GM21786 (cell line): ENCODE measurements around the gene CLDN1.

Source experiments
- ATAC-seq: cut with Tn5 transposase; IDR thresholded peaks from one replicate; pipeline ENCODE4 v1.9.1; 2021; ENCODE audit not compliant: unreplicated experiment

CLDN1 gene

GRCh38 chr3:190333961-190334360 lies 11.7 kb upstream of the CLDN1 start:
- no peak for ATAC-seq

- ATAC-seq = no peak
Observed at GRCh38 chr3:190330936-190331734, 8.9 kb upstream of the CLDN1 start.

DNA sequence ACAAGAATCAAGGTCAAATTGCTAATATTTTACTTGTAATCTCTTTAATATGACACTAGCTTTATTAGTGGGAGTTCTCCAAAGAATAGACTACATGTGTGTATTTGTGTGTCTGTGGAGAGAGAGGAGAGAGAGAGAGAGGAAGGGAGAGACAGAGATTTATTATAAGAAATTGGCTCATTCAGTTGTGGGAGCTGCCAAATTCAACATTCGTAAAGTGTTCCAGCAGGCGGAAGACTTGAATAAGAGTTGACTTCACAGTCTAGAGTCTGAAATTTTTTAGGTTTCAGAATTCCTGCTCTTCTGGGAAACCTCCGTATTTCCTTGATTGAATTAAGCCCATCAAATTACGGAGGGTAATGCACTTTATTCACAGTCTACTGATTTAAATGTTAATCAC lies 4.7 kb upstream of the CLDN1 start:
- no peak for ATAC-seq

DNA sequence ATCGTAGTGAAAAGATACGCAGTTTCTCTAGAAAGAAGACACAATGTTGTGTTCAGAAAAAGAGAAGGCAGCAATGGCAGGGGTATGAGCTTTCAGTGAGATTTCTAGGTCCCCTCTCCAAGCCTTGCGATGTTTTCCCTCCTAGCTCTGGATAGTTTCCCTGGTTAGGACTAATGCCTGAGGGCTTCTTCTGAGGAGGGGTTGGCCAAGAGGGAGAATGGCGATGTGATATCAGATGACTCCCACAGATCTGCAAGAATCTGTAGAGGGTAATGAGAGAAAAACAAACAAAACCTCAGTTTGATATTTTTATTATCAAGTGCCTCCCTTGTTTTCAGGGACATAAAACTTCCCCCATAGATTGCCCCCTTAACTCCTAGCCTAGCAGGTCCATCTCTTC lies 4.1 kb upstream of the CLDN1 start:
- ATAC-seq = no peak

DNA sequence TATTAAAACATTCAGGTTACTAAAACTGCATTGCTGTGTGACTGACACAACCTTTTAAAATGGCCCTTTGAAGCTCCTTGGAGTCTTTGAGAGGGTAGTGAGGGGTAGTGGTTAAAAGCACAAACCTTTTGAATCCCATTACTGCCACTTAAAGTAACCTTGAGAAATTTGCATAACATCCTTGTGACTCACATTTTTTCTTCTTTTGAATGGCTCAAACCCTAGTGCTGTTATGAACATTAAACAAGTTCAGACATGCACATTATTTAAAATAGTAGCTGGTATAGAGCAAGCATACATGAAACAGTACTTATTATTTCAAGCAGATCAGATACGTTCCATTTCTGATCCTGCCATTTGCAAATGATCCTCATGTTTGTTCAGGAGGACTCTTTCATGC lies 3.7 kb upstream of the CLDN1 start:
- no peak for ATAC-seq

DNA sequence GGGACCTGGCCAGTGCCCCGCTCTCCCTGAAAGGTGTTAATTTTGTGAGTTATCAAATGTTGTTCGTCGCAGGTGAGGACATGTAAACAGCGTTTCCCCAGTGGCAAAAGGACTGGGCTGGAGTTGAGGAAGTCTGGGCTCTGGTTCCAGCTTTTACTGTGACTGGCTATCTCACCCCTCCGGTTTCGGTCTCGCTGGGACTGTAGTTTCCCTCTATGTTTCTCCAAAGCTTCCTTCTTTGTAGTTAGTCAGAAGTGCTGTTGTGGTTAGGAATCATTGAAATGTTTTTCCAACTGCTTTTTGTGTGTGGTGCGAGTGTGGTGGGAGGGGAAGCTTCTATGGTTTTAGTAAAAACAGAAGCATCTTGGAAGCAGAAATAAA lies 990 bp upstream of the CLDN1 start:
- ATAC-seq = no peak

- peak; percentile 2 for ATAC-seq
Observed at GRCh38 chr3:190322604-190323245, 479 bp upstream of the CLDN1 start.

DNA sequence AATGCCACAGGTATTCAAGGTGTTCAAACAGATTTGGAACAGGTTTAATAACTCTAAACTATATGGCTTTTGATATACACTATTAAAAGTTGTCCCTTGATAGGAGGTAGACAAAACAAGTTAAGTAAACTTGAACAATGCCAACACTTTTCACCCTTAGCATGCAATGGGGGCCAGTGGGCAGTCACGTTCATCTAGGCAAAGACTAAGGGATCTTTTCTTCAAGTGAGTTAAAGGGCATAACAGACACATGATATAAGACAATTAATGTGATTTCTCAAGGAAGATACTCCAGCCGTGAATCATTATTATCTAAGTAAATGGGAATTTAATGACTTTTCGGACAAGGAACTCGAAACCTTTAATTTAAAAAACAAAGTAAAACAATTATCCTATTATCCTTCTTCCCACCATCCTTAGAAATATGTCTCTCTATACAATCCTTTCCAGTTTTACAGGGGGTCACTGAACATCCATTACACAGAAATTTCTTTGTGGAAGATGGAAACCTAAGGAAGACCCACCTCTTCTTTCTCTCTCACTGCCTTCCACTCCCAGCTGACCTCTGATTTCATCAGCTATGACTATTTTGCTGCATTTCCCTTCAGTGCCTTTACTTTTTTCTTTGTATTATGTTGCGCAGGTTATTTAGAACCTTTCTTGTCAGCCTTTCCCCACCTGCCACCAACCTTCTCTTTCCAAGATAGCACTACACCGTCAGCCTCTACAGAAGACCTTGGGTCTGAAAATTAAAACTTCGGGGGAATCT lies 1.5 kb downstream of the CLDN1 start:
- no peak for ATAC-seq

GRCh38 chr3:190319660-190320059 lies 2.6 kb downstream of the CLDN1 start:
- ATAC-seq = no peak

DNA sequence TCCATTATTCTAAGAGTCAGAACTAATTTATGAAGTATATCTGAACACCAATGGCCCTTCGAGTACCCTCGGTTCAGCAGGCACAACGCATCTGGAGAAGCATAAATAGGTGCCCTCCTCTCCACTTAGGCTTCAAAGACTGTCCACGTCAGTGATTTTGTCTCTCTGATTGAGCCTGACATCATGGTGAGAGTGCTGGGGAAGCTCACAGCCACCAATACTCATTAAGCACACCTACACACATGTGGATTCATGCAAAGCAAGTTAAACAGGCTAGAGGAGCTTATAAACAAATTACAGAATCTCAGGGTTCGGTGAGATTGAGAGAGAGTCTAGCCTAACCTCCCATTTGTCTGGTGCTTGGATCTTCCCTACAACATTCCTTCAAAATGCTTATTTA lies 3.6 kb downstream of the CLDN1 start:
- ATAC-seq = no peak

DNA sequence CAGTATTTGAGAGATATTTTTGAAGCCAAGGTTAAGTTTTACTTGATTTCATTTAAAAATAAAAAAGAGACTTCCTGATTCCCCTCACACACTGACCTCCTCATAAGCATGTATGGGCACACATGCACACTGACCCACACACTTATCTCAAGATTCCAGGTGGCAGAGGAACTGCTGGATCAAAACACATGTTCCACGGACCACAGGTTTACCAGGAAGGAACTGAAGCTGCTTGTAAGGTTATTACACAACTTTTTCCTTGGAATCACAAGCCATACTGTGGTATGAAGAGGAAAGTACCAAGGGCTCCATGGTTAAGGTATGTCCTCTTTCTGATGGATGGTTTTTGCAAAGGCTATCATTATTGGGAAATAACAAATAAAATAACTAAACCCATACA lies 7.5 kb downstream of the CLDN1 start:
- no peak for ATAC-seq

DNA sequence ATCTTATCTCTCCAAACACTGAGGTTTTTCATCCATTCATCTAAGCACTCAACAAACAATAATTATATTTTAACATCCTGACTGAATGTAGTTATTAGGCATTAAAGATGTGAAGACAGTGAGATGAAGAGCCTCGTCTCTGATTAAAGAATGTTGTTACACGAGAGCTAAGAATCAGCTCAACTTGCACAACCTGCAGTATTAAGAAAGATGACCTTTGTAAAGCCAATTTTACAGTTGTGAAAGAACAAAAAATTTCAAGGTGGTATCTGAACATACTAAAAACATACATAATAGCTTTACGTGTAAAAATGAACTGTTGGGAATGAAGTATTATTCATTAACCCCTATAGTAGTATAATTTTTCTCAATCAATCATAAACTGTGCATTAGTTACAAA lies 12.8 kb downstream of the CLDN1 start:
- ATAC-seq = no peak

DNA sequence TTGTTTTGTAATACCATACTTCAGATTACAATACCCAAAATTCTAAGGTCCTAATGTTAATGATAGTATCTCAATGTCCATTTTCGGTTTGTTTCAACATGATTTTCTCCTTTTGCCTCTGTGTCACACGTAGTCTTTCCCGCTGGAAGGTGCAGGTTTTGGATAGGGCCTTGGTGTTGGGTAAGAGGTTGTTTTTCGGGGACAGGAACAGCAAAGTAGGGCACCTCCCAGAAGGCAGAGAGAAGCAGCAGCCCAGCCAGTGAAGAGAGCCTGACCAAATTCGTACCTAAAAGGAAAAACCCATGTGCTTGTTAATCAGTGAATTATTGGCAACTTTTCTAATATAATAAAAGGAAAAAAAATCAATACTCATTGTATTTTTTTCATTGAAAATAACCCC lies 14.1 kb downstream of the CLDN1 start:
- ATAC-seq = no peak

DNA sequence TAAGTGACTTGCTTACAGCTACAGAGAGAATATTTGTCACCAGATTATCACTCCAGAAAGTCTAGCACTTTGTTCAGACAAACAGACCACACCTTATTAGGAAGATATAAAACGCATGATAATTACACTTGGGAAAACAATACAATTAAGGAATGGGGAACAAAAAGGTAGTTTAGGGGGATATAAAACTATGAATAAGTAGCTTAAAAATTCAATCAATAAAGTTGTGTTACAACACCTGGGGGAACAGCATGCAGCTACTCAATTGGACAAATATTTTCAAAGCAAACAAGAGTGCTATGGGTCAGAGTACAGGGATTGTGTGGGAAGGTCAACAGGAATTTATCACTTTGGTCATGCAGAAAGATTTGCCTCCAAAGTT lies 15.1 kb downstream of the CLDN1 start:
- ATAC-seq = no peak

DNA sequence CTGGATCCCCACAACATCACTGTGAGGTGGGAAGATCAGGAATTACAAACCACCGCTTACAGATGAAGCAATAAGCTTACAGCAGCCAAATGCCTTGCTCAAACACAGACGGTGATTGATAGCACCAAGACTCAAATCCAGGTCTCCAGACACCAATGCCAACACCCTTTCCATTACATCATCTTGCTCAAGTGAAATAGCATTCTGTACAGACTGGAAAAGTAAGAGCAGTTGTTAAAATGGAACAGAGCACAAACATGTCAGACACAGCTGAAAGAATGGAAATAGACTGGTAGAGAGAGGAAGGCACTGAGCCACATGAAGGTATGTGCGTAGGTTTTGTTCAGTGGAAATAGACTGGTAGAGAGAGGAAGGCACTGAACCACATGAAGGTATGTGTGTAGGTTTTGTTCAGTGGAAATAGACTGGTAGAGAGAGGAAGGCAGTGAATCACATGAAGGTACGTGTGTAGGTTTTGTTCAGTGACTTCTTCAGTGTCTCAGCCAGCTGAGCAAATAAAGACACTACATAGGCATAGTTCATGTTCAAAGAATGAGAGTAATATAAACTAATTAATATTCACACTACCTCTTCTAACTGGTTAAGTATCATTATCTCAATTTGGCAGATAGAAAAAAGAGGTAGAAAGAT lies 15.6 kb downstream of the CLDN1 start:
- no peak for ATAC-seq

DNA sequence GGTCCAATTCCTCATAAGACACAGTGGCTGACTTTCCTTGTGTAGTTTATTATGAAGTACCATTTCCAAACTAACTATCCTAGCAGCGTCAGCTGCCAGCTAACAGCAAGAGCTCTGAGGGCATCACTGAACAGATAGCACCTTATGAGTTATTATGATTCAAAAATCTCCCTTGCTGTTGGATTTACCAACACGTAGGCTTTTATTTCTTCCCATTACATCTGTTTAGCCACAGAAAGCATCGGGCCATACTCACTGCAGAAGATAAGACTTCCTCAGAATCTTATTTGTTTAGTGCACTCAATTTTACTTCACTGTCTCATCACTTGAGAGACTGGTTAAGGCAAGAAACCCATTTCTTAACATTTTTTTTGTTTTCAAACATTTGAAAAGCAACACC lies 16.2 kb downstream of the CLDN1 start:
- ATAC-seq = no peak

DNA sequence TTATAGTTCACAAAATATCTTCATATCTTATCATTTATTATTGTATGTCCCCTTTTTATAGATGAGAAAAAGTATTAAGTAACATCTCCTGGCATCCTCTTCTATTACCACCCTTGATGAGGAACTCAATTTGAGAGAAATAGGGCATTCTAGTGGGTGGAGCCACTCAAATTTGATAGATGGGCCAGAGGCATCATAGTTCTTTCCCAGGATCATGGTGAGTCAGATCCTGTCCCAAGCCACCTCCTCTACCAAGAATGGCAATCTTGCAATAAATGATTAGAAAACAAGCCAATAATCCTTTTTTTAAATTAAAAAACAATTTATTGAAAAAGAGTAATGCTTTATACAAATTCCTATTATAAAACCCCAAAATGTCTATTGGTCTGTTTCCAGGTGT lies 16.8 kb downstream of the CLDN1 start:
- ATAC-seq = no peak

DNA sequence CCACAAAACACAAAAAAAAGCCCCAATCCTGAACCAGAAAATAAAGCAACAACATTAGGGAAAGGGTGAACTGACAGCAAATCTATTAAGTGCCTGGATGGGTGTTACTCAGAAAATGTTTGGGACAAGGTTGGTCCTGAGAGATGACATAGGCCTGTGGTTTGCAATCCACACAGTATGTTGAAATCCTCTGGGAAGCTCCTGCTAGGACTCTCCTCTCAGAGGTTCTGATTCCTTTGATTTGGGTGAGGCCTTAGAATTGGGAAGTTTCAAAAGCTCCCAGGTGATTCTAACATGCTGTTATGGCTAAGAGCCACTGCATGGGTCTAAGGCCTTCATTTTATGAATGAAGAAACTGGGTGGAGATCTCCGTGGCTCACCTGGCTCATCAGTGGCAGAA lies 18.4 kb downstream of the CLDN1 start:
- no peak for ATAC-seq

- ATAC-seq = no peak
Observed at GRCh38 chr3:190302212-190302867, 19.9 kb downstream of the CLDN1 start.

GRCh38 chr3:190301591-190301990 lies 20.7 kb downstream of the CLDN1 start:
- no peak for ATAC-seq

DNA sequence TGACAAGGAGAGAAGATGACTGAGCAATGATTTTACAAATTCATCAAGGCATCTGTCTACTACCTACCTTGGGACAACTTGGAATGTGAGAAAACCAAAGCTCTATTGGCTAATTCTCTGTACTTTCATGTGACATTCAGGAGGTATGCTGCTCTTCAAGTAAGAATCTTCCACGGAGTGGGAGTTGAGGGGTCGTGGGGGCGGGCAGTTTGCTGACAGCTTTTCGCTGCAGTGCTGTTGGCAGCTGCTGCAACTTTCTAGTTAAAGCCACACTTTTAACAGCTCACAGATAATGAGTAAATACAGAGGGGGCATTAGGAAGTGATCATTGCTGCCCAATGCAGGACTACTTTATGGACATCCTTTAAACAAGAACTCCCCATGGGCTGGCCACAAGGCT lies 22.3 kb downstream of the CLDN1 start:
- ATAC-seq = no peak
